ENCODE results near the gene TSPAN3. TPM values are rescaled to one million over a fixed set of nuclear protein-coding genes. Genes with fewer than 3 reads are reported as not detected.

Gene TSPAN3
- total and polyA plus RNA-seq, 2 donors (not counting 3 experiments of a cell fraction or from before 2014, with no cell fraction given) = 215 to 606 TPM

DNA sequence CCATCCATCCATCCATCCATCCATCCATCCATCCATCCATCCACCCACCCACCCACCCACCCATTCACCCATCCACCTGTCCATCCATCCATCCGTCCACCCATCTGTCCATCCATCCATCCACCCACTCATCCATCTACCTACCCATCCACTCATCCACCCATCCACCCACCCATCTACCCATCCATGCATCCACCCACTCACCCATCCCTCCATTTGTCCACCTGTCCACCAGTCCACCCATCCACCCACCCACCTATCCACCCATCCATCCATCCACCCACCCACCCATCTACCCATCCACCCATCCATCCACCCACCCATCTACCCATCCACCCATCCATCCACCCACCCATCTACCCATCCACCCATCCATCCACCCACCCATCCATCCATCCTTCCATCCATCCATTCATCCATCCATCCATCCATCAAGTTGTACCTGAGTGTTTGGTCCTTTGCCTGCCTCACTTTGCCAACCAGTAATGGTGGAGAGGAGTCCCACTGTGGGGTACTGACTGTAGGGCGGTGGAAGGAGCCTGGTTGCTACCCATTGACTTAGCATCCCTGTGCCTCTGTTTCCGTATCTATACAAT, 58.7 kb downstream of the TSPAN3 start:
- POLR2A ChIA-PET = no interaction called here
- Histone ChIP-seq H4K20me1 (replicated peaks; ENCODE audit: control insufficient read depth, extremely low read depth, insufficient read depth, low read length) (no peaks in the 10 kb centered on the region), H3K9me3 (replicated peaks; ENCODE audit: control insufficient read depth, insufficient read depth, low read length) (no peaks in the 10 kb centered on the region), H3K36me3 (ENCODE audit: control insufficient read depth in 2 of 2, extremely low read depth in 1 of 2, insufficient read depth in 2 of 2, low read length in 2 of 2) (no peaks in the 10 kb centered on the region), H3K9ac (replicated peaks; ENCODE audit: extremely low read depth, insufficient read depth, low read length) (no peak overlapping the region), H3K4me3 (replicated peaks in 1 of 3; ENCODE audit: insufficient read depth in 1 of 3, low read depth in 1 of 3, low read length in 3 of 3) (no peak overlapping the region), H3K4me1 (ENCODE audit: control insufficient read depth, extremely low read depth, insufficient read depth, low read length) (no peaks in the 10 kb centered on the region), H3K27me3 (ENCODE audit: control insufficient read depth in 2 of 2, insufficient read depth in 2 of 2, low read length in 2 of 2) (no peaks in the 10 kb centered on the region), H3K9me1 (replicated peaks; ENCODE audit: control insufficient read depth, extremely low read depth, insufficient read depth, low read length) (no peaks in the 10 kb centered on the region), H3K4me2 (ENCODE audit: insufficient read depth, low read length) (no peak overlapping the region), H2AFZ (ENCODE audit: low read depth, low read length) (no peak overlapping the region), H3K27ac (ENCODE audit: insufficient read depth, low read depth, low read length) (no peak overlapping the region), H3K79me2 (ENCODE audit: control insufficient read depth, insufficient read depth, low read length) (no peaks in the 10 kb centered on the region)
- dilution Hi-C loops (cut with MboI; ENCODE audit: extremely low pct_ligation_motif_present, low sequenced_read_pairs) (no loop called here), intact Hi-C loops (cut with micrococcal nuclease) (no loop called here)
- no peak for FAIRE-seq
- no TSS peak for BruUV-seq (replicated peaks)
- no peak for TF ChIP-seq GATA2 (IDR thresholded peaks at IDR 0.05; ENCODE audit: insufficient read depth, insufficient read length, low read depth, low read length)
- TF ChIP-seq, protein P1, sequence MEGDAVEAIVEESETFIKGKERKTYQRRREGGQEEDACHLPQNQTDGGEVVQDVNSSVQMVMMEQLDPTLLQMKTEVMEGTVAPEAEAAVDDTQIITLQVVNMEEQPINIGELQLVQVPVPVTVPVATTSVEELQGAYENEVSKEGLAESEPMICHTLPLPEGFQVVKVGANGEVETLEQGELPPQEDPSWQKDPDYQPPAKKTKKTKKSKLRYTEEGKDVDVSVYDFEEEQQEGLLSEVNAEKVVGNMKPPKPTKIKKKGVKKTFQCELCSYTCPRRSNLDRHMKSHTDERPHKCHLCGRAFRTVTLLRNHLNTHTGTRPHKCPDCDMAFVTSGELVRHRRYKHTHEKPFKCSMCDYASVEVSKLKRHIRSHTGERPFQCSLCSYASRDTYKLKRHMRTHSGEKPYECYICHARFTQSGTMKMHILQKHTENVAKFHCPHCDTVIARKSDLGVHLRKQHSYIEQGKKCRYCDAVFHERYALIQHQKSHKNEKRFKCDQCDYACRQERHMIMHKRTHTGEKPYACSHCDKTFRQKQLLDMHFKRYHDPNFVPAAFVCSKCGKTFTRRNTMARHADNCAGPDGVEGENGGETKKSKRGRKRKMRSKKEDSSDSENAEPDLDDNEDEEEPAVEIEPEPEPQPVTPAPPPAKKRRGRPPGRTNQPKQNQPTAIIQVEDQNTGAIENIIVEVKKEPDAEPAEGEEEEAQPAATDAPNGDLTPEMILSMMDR (IDR thresholded peaks at IDR 0.05; ENCODE audit: extremely low read depth in 1 of 2, insufficient read depth in 1 of 2, low read depth in 1 of 2, low read length in 2 of 2) = no peak
- TF ChIP-seq JUN (IDR thresholded peaks at IDR 0.05; ENCODE audit: borderline replicate concordance, insufficient read depth, insufficient read length, low read depth) = no peak
- no peak for TF ChIP-seq MAX (IDR thresholded peaks at IDR 0.05; ENCODE audit: insufficient read depth, insufficient read length)
- TF ChIP-seq FOS (IDR thresholded peaks at IDR 0.05; ENCODE audit: borderline replicate concordance, insufficient read depth, low read length) = no peak
- no peak for TF ChIP-seq EZH2 (IDR thresholded peaks at IDR 0.05; ENCODE audit: borderline replicate concordance, low read depth, low read length, severe bottlenecking)
- TF ChIP-seq MYC (IDR thresholded peaks at IDR 0.05; ENCODE audit: low read depth, low read length) = no peak
- TF ChIP-seq POLR2A (IDR thresholded peaks at IDR 0.05; ENCODE audit: low read depth, low read length) = no peak
- TF ChIP-seq POLR2AphosphoS5 (IDR thresholded peaks at IDR 0.05; ENCODE audit: insufficient read depth, low read depth, low read length) = no peak
- CTCF ChIA-PET = interaction anchor here (1.1 kb wide), 1 partner anchor 826 kb away, joined by 3 read pairs; no protein-coding TSS in a partner anchor
- no peak for DNase-seq (ENCODE audit: low read depth, low spot score)

Data from endothelial cell of umbilical vein (primary cell).